A549 treated with RU486 at 1 μM for 4 hours (cell line): ENCODE results near the gene RPUSD3. TPM values are rescaled to one million over a fixed set of nuclear protein-coding genes. Genes with fewer than 3 reads are reported as not detected.

ENCODE experiments used
- total RNA-seq: library from RNA; stranded (reverse); fragments of 200-300 nt; extraction: Qiagen RNA extraction; gene quantifications from 5 replicates; pipeline ENCODE4 v1.2.3, GENCODE V29; 2022; ENCODE audit warnings: low read depth

Gene RPUSD3, protein sequence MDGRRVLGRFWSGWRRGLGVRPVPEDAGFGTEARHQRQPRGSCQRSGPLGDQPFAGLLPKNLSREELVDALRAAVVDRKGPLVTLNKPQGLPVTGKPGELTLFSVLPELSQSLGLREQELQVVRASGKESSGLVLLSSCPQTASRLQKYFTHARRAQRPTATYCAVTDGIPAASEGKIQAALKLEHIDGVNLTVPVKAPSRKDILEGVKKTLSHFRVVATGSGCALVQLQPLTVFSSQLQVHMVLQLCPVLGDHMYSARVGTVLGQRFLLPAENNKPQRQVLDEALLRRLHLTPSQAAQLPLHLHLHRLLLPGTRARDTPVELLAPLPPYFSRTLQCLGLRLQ
- 33.0 to 48.2 TPM (median 42.5 TPM) in 5 replicates for total RNA-seq

GRCh38 chr3:9843715-9844438 is at the start of gene RPUSD3:
Gene RPUSD3, minus strand, starts transcription at chr3:9844008. Its CDS starts 18 bp downstream, at chr3:9843990.

DNA sequence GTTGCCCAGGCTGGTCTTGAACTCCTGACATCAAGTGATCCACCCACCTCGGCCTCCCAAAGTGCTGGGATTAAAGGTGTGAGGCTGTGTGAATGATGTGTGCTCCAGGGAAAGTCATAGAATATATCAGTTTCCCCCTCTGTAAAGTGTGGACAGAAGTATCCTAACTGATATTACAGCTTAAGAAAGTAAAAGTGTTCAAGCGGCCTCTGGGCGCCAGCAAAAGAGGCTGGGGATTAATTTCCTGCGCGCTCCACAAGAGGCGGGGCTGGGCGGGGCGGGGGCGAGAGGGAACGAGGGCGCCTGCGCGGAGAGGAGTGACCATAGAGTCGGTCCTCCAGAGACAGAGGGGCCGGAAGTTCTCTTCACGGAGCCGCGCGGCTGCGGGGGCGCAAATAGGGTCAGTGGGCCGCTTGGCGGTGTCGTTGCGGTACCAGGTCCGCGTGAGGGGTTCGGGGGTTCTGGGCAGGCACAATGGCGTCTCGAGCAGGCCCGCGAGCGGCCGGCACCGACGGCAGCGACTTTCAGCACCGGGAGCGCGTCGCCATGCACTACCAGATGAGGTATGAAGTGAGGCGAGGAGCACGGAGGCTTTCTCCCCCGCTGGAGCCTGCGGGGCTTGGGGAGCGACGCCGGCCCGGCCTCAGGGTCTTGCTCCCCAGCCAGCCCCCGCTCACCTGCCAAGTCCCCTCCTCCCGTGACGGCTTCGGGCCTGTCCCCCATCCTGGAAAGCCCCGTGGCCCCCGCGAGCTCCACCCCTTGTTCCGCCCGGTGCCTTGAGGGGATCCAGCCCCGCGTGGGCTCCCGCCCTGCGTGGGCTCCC is 46.7 kb upstream of the RPUSD3 start, which contains the start of gene JAGN1:
JAGN1 (plus strand) TSS at position 362 of the 823 bp plus-strand sequence; CDS start at position 475, 113 bp downstream.

GRCh38 chr3:9879830-9880549 is 36.2 kb upstream of the RPUSD3 start, which contains the start of gene CIDEC:
Gene CIDEC, minus strand, starts transcription at chr3:9880253. Its CDS starts 1,767 bp downstream, at chr3:9878486.

GRCh38 chr3:9809615-9810432 is 34.0 kb downstream of the RPUSD3 start, which contains the start of gene TTLL3:
Gene TTLL3, plus strand, starts transcription at chr3:9810262. Its CDS starts 400 bp downstream, at chr3:9810662.

GRCh38 chr3:9792405-9793160 is 51.2 kb downstream of the RPUSD3 start, which contains the start of the genes ARPC4 and TADA3:
Gene ARPC4, plus strand, starts transcription at chr3:9793082. Its CDS starts 40 bp downstream, at chr3:9793122.
Gene TADA3, minus strand, starts transcription at chr3:9792473. Its CDS starts 1,007 bp downstream, at chr3:9791466.

Other genes starting within 250 kb of the RPUSD3 start
- gene MTMR14, start 194.5 kb downstream of the RPUSD3 start, total RNA-seq, result 25.0 to 31.7 TPM (median 27.5 TPM) in 5 replicates
- gene CPNE9, start 140.2 kb downstream of the RPUSD3 start, total RNA-seq, result 0.08 to 0.27 TPM (median 0.18 TPM) in 4 of 5 replicates, not detected in the other
- 16.1 to 19.8 TPM (median 18.8 TPM) in 5 replicates for gene BRPF1, start 112.3 kb downstream of the RPUSD3 start, total RNA-seq
- 12.4 to 19.0 TPM (median 17.0 TPM) in 5 replicates for gene OGG1, start 94.1 kb downstream of the RPUSD3 start, total RNA-seq
- 14.6 to 18.5 TPM (median 17.7 TPM) in 5 replicates for gene CAMK1, start 74.1 kb downstream of the RPUSD3 start, total RNA-seq
- 50.5 to 61.6 TPM (median 57.4 TPM) in 5 replicates for gene TADA3, start 51.5 kb downstream of the RPUSD3 start, total RNA-seq
- gene ARPC4, start 50.9 kb downstream of the RPUSD3 start, total RNA-seq, result 143 to 238 TPM (median 179 TPM) in 5 replicates
- gene TTLL3, start 33.7 kb downstream of the RPUSD3 start, total RNA-seq, result 4.8 to 7.9 TPM (median 6.8 TPM) in 5 replicates
- 5.4 to 9.2 TPM (median 6.6 TPM) in 5 replicates for gene CIDEC, start 36.2 kb upstream of the RPUSD3 start, total RNA-seq
- gene JAGN1, start 46.6 kb upstream of the RPUSD3 start, total RNA-seq, result 52.3 to 76.8 TPM (median 67.9 TPM) in 5 replicates
- 0.88 to 1.8 TPM (median 1.5 TPM) in 5 replicates for gene IL17RE, start 58.8 kb upstream of the RPUSD3 start, total RNA-seq
- 11.9 to 16.6 TPM (median 13.0 TPM) in 5 replicates for gene IL17RC, start 73.1 kb upstream of the RPUSD3 start, total RNA-seq
- 8.4 to 12.0 TPM (median 11.6 TPM) in 5 replicates for gene CRELD1, start 89.8 kb upstream of the RPUSD3 start, total RNA-seq
- gene PRRT3, start 108.4 kb upstream of the RPUSD3 start, total RNA-seq, result 0.82 to 1.8 TPM (median 1.7 TPM) in 5 replicates
- 112 to 132 TPM (median 117 TPM) in 5 replicates for gene EMC3, start 142.8 kb upstream of the RPUSD3 start, total RNA-seq
- 14.3 to 25.2 TPM (median 17.6 TPM) in 5 replicates for gene FANCD2, start 182.4 kb upstream of the RPUSD3 start, total RNA-seq